NCI-H2171 treated with DMSO at 0.1 percent for 48 hours (cell line): ENCODE data around the gene HAND2.

Experiments
- DNase-seq: peaks from one replicate; lab custom pipeline; 2025; lab: John Stamatoyannopoulos, UW

HAND2 gene

DNA sequence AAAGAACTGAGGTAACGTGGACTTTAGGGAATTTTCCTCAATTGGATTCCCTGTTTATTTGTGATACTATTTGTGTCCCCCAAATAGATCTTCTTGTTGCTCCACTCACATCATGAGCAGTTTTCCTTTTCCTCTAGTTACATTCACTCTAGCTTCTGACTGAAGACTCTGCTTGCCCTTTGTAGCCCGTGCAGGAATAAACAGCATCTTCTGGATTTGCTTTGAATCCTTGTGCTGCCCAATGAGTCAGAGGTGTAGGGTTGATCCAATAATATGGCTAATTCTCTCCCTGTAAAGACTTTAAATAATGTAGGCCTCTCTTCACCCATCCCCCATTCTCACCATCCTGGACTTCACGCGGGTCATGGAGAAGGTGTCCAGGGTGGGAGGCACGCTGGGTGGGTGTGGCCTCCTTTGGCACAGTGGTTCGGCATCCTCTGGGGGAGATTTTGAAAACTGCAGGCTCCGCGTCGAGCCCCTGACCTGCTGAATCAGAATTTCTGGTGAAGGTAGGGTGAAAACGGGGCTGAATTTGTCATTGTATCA, 9.0 kb downstream of the HAND2 start:
- DNase-seq, result no peak

DNA sequence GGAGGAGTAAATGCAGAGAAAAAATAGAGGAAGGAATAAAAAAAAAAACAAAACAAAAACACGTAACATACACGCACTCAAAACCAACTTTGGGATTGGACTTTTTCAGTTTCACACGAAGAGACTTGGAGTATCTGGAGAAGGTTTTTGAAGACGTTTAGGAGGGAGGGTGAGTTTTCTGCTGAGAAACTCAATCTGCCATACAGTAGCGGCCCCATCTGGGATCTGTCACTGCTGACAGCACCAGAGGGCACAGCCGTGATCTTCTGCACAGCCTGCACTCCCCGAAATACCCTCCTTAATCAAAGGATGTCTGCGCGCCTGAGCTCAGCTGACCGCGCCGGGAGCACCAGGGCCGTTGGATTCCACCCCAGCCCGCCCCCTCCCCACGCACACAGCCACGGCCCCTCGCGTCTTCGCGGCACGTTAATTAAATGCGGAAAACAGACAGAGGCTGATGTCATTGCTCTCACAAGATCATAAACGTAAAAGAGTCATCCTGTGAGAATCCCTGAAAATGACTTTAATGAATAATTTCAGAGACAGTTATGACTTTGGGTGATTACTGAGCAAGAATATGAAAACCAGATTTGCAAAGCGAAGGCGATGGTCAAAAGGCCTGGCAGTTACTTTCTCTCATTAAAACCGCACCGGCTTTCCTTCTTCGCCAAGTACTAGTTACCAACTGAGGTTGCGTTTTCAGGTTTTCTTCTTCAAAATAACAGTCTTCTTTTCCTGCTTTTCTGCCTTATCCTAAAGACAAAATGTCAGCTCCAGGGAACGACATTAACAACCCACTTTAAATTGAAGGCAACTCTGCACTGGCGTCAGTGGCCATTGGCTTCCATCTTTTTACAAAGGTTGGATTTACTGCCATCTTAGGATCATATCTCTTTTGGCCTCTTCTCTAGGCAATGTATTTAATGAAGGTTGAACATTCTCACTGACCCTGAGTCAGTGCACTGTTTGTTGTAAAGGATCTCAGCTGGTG, 10.6 kb downstream of the HAND2 start:
- DNase-seq, result peak; percentile 45

DNA sequence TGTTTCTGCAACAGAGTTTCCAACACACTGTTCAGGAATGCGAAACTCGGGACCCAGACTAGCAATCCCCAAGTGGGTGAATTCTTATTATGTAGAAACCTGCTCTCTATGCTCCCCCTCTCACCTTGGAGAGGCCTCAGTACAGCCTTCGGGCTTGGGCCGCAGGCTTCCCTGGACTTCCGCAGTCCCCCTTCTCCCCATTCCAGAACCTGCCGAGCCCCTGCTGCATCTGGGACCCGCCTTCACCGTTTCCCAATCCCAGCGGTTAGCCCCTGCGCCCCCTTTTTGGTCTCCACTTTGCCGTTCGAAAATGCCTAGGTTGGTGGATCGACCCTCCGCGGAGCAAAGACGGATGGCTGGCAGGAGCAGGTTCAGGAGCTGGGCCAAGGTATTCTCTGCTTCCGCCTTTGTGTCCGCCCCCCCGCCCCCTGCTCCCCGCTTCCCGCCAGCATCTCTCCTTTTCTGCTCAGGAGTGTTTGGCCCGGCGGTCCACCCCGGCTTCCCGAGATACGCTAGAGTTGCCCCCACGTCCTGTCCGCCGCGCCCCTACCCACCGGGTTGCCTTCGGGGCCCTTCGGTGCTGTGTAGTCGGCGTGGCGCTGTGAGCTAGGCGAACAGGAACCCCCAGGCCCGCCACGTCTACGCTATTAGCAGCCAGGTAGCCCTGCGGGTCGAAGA, 11.5 kb downstream of the HAND2 start:
- no peak for DNase-seq

DNA sequence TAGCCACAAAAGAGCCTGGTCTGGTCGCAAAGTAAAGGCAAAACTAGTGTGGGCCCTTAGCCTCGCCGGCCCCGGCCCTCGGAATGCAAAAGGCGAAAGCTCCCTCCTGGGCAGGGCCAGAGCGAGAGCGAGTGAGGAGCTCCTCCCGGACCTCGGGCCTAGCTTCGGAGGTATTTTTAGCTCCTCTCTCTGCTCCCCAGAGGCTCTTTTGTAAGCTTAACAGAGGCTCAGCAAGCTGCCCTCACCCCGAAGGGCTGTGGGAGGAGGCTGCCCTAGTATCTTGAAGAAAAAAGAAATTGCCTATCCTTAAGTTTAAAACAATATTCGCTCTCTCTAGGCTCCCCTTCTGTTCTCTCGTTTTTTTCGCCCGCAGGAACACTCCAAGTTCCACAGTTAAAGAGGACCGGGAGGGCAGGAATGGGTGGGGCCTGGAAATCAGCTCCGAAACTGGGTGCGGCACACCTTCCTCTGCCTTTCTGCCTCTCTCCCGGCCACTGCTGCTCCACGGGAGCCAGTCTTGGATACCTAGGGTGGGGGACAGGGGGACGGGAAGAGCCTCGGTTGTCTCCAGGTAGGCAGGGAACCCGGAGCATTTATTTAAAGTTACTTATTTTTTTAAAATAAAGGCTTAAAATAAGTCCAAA, 12.1 kb downstream of the HAND2 start:
- DNase-seq, result no peak

DNA sequence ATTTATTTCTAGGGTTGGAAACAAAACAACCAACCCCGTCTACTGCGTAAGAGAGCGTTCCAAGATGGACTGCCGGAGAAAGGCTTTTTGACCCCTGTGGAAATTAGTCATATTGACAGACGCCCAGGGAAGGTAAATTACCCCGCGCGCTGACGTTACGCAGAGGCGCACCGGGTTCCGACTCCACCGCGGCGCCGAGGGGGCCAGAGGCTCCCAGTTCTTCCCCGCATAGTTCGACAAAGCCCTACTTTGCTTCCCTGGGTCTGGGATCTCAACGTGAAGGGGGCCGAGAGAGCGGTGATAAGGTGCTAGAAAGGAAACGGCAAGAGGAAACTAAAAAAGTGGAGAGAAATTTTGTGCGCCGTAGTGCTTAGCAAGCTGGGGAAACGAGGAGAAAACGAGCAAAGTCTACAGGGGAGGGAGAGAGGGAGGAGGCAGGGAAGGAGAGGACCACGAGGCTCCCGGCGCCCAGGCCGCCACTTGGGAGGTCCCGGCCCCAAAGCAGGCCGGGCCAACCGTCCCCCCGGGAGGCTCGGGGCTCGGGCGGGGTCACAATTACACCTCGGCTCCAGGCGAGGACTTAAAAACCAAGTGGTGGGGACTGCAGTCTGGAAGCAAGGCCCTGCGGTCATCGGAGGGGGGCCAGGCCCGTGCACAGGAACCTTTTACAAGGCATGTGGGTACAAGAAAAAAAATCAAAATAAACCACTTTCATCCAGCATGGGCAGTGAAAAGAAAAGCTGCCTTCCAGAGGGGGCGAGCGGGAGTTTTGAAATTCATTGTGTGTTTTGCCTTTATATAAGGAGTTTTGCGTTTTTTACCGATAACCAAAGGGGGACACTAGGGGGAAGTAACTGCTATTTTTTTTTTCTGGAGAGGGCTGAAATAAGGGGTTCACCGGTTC, 13.2 kb downstream of the HAND2 start:
- DNase-seq, result no peak

DNA sequence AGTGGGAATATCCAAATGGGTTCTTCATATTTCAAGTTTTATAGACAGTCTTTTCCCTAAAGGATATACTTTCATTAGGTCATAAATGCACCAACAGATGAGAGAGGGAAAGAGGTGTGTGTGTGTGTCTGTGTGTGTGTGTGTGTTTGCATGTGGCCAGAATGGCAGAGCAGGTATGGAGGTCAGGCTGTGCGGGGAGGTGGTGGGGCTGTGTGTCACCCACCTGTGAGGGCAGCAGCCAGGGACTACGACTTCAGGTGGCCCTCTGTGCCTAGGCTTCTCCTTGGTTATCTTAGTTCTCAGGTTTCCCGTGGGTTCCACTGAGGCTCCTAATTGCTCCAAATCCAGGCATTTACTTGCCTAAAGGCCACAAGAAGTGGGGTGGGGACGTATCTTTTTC, 14.6 kb downstream of the HAND2 start:
- DNase-seq, result no peak

DNA sequence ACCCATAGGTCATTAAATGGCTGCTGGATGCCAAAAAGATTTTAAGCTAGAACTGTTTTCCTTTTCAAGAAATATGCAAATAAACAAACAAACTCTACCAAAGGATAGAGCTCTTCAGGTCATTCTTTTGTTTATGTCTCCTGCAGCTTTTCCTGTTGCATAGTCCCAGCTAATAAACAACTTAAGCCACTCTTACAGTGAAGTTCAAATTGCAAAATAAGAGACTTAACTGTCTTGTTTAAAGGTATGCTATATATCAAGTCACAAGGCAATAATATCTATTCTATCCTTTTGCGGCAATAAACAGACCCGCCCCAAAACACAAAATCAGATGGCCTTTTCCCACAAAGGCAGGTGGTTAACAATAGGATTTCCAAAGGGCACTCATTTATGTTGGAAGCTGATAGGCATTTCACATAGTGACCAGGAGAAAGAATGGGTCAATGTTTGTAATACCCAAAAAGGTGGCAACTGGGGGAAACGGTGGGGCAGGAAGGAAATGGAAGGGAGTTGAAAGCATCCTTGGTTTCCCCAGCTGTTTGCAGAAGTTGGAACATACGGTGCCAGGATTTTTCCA, 15.3 kb downstream of the HAND2 start:
- DNase-seq, result no peak

DNA sequence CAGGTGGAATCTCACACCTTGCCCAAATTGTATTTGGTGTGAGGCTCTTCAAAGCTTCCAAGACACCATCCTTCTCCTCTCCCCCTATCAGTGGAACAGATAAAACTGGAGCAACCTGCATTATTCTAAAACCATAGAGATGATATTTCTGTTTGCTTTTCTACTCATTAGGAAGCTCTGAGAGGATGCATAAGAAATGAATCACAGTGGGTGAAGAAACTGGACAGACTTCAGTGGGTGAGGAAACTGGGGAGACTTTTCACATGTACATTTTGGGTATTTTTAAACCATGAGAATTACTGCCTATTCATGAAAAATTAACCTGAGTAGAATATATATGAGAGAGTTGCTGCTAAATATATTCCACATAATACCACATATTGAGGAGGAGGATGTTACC, 16.4 kb downstream of the HAND2 start:
- DNase-seq, result no peak

DNA sequence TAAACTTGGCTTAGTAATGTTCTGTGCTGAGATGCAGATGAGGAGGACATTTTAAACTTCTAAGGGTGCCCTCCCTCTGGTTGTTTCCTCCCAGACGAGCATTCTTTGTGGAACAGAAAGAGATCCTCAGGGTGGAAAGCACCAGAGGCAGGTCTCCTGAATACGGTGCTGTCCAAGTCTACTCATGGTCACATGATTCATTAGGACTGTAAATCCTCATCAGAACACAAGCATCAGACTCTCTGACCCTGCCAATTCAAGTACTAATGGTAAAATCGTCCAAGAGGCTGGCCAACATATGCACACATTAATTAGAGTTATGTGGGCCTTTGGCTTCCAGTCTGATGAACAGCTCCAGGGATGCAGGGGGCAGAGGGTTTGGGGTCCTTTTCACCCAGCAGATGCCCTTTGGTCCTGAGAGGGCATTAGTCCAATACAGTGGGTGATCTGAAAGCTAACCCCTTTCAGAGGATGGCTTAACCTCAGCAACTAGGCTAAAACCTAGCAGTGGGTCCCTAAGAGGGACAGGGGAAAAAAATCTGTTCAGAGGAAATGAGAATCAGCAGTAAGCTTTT, 18.2 kb downstream of the HAND2 start:
- DNase-seq, result no peak

DNA sequence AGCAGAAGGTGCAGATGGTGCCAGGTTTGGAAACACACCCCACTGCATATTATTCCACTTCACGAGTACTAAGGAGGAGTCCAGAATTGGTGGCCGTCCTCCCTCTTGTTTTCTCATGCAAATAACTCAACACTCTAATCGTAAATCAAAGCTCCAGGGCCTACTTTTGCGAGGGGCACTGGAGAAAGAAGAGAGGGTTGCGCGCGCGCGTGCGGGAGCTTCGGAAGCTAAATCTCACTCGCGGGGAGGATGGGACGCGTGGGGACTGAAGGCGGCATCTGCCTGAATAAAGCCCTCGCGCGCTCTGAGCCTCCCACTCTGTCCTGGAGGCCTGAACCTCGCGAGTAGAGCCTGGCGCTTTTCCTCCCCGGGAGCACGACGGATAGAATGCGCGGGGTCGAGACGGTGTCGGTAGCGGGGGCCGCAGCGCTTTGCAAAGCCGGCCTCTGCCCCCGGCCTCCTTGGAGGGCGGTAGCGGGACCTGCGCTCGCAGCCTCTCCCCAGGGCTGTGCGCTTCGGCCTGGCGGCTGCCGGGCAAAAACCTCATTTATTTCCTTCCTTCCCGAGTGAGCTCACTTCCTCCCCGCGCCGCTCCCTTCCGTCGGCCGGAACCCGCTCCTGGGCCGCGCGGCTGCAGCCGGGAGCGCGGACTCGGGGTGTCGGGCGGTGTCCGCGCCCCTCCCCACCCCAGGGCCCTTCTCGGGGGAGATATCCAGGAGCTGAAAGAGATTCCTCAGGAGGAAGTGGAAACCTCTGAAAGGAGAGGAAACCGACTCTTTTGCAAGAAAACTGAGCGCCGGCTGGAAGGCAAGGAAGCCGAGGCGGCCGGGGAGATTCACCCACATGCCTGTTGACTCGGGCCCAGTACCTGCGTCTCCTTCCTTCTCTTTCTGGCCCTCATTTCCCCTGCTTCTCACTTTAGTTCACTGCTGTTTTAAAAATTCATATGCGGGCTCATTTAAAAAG, 20.7 kb downstream of the HAND2 start:
- no peak for DNase-seq

DNA sequence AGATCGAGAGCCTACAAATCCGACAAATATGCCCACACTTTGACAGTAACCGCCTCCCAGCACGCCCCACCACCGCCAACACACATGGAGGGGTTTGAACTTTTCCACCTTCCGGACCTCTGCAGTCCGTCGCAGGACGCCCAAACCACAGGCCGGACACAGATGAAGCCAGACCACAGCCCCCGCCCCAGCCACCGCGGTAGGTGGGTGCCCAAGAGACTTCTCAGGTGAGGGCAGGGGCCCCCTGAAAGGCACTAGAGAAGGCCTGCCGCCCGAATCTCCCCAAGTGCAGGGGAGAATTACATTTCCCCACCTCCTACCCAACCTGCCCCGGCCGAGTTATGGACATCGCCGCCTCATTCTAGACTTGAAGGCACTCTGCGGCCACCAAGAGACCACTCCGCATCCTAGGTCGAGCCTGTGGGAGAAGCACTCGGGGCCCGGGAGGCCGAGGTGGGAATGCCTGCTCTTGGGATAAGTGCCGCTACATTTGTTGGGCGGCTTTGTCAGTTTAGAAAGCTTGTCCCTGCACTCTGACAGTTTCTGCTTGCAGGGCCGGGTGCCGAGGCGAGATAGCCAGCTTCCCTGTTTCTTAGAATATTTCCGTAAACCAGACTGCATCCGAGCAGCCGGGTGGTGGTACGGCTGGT, 21.5 kb downstream of the HAND2 start:
- no peak for DNase-seq

DNA sequence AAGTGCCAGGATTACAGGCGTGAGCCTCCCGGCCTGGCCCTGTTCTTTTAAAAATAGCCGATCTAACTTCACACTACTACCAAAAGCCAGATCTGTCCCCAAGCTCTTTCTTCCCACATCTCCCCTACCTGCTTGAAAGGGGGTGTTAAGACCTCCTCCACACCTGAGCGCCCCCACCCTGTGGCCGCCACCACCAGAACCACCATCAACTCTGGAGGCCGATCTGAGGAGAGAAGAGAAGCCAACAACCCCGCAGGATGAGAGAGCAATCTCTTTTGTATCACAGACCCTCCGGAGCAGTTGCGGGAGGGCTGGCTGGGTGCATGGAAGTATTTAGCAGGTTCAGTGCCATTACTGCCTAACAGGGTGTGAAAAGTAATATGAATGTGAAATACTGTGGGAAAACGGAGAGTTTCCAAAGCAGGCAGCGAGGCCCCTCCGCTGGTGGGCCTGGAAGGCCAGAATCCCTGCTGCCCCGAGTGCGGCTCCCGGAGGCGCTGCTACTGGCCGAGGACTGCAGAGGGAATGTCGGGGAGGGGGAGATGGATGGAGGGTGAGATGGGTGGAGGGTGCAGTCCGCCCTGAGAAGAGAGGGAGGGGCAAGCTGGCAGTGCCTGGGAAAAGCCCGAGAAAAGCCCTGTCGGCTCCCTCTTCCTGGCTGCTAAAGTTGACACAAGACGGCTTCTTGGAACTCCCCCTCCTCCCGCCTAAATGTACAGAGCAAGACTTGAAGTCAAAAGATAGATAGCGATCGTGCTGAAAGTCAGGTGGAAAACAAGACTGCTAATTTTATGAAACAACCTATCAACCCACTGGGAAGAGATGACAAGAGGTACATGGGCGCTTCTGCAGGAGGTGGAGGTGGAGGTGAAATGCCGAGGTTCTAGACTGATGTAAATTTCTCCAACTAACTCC, 22.3 kb downstream of the HAND2 start:
- no peak for DNase-seq

DNA sequence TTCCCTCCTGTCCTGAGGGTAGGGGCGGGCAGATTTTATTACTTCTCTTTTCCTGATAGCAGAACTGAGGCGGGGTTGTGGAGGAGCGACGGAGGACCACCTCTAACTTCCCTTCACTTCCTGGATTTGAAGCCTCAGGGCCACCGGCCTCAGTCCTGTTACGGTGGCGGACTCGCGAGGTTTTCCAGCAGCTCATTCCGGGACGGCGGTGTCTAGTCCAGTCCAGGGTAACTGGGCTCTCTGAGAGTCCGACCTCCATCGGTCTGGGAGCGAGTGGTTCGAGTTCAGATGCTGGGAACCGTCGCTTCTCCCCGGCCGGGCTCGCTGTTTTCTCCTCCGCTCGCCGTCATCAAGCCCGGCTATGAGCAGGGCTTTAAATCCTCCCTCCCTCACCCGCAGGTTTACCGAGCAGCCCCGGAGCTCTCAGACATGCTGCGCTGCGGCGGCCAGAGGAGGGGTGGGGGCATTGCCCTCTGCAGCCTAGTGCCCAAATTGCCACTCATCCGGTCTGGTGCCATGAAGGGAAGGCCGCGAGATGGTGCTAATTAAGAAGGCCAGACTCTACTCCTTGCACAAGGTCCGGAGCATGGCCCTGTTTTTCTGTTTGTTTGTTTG, 23.3 kb downstream of the HAND2 start:
- DNase-seq, result no peak

DNA sequence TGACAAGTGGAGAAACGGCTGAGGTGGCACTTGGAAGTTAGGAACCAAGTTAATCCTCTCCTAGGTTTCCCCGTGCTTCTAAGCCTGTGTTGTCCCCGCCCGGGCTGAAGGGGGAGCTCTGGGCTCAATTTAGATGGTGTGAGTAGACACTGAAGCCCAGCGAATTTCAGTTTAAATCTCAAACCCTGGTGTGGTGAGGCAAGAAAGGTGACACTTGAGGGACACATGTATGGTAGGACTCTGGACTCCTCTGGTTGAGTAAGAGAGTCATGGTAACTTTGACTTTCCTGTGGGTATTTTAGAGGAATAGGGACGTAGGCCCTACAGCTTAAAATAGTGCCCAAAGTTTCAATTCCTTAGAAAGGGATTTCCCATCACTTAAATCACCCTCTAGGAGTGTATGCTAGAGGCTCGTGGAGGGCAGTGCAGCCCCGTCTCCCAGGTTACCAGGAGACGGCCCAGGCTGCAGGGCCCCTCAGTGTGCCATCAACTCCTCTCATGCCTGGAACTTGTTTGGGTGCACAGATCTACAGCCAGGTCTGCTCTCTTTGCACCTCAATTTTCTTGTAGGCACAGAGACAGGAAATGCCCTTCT, 24.0 kb downstream of the HAND2 start:
- DNase-seq, result peak; percentile 13

DNA sequence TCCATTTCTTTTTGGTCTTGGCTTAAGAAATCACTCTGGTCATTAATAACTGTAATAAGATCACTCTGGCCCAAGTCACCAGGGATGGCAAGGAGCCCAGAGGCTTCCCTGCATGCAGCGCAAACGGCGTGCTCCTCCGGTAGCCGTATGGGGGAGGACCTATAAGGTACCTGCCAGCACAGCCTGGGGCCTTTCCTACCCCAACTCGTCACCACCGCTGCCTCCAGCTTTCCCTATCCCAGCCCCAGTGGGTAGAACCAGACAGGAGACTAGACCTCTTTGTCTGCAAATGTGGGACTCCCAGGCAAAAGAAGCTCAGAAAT, 25.9 kb downstream of the HAND2 start:
- no peak for DNase-seq

DNA sequence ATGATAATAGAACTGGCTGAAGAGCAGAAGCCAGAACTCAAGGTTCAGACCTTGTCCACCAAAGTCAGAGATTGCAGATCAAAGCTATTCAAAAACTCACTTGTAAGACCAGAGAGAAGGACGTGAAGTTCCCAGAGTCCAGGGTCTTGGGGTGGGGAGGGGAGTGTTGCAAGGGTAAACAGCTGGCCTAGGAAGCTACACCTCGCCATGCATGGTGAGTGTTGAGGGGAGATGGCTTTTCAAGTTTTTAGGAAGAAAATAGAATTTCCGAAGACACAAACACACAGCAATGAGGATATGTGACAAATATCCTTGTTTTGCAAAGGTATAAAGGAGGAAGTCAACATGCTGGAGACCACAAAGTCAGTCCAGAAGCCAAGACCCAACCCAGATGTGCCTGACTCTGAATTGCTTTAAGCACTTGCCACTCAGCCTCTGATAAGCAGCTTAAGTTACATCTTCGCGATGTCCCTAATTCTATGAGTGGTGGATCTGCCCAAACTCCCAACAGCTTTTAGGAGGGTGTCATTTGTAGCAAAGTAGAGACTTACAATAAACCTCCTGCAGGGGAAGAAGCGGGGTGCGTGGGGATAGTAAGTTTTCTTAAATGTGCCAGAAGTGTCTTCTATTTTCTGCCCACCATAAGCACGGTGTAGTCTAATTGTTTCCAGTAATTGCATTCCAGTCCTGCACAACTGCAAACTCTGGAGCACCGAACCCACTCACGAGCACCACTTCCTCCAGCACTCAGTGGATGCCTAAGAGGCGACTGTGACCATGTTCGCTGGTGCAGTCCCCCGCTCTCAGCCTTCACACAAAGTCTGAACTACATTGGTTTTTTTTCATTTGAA, 26.5 kb downstream of the HAND2 start:
- DNase-seq, result no peak
